ENCODE data around the gene PDIA3. TPM values are rescaled to one million over a fixed set of nuclear protein-coding genes. Genes with fewer than 3 reads are reported as not detected.

Gene PDIA3
- total RNA-seq, result 178 and 277 TPM in 2 replicates

GRCh38 chr15:43746245-43746902 lies at the start of gene PDIA3:
Gene PDIA3, plus strand, starts transcription at chr15:43746438. Its CDS starts 102 bp downstream, at chr15:43746540.

DNA sequence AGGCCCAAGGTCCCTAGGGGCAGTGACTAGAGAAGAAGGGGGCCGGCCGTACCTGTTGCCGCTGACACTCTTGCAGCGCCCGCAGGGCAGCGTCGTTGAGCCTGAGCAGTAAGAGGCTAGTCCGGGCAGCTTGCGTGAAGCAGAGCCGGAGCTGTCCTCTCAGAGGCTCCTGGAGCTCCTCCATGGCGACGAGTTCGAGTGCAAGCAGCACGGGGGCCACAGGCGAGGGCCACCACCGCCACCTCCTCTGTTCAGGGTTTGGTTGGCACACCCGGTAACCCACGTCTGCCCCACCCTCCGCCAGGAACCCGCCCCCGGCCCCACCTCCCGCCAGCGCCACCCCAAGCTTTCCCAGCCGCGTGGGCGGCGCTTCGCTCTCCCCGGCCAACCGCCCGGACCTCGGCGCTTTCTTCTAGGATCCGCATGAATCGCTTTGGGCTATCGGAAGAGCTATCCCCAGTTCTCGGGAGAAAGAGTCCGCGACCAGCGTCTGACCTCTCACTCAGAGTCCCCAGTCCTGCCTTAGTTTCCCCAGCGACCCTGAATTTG lies 30.6 kb downstream of the PDIA3 start, which contains the start of gene ELL3:
ELL3 (minus strand) TSS at position 249 of the 549 bp plus-strand sequence; CDS start at position 184, 65 bp downstream.

GRCh38 chr15:43791993-43792760 lies 45.9 kb downstream of the PDIA3 start, which contains the start of gene SERF2:
Gene SERF2, plus strand, starts transcription at chr15:43792320. Its CDS starts 57 bp downstream, at chr15:43792377.

DNA sequence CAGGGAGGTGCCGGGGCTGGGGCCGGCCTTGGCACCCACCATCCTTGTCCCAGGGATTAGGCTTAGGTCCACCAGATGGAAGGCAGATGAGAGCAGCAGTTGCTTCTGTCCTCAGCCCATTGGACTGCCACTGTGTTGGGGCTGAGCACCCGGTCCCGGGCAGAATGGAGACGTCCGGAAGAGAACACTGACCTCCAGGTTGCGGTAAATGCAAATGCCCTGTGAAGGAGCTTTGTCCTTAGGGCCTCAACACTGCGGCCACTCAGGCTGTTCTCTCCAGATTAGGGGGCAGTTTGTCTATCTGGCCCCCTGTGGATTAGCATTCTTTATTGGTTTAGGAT lies 53.7 kb downstream of the PDIA3 start, which contains the start of gene SERINC4:
SERINC4 (minus strand) TSS at position 276 of the 341 bp plus-strand sequence; CDS start at position 42, 234 bp downstream.

GRCh38 chr15:43800286-43801141 lies 54.3 kb downstream of the PDIA3 start, which contains the start of gene HYPK:
Gene HYPK, plus strand, starts transcription at chr15:43800599. Its CDS starts 24 bp downstream, at chr15:43800623.

Other genes with a start within 250 kb of the PDIA3 start
- gene MAP1A, start 228.8 kb upstream of the PDIA3 start, total RNA-seq, result 9.7 and 25.5 TPM in 2 replicates
- gene PPIP5K1, start 156.2 kb upstream of the PDIA3 start, total RNA-seq, result 1.4 and 6.0 TPM in 2 replicates
- gene CKMT1B, start 152.4 kb upstream of the PDIA3 start, total RNA-seq, result not detected in 2 replicates
- not detected in 2 replicates for gene STRC, start 127.6 kb upstream of the PDIA3 start, total RNA-seq
- not detected in 2 replicates for gene CATSPER2, start 97.6 kb upstream of the PDIA3 start, total RNA-seq
- not detected in 2 replicates for gene CKMT1A, start 52.6 kb upstream of the PDIA3 start, total RNA-seq
- gene ELL3, start 30.5 kb downstream of the PDIA3 start, total RNA-seq, result 0.85 and 3.7 TPM in 2 replicates
- 1,436 and 2,107 TPM in 2 replicates for gene SERF2, start 45.9 kb downstream of the PDIA3 start, total RNA-seq
- gene SERINC4, start 53.8 kb downstream of the PDIA3 start, total RNA-seq, result not detected in 2 replicates
- gene HYPK, start 54.2 kb downstream of the PDIA3 start, total RNA-seq, result 7.1 and 10.0 TPM in 2 replicates
- gene MFAP1, start 78.3 kb downstream of the PDIA3 start, total RNA-seq, result 7.6 and 23.2 TPM in 2 replicates
- gene WDR76, start 80.6 kb downstream of the PDIA3 start, total RNA-seq, result 0.51 and 4.3 TPM in 2 replicates